Gastrocnemius medialis (tissue), 4 donors: ENCODE measurements around the gene CD300H. TPM values are rescaled to one million over a fixed set of nuclear protein-coding genes. Genes with fewer than 3 reads are reported as not detected.

ENCODE experiments used
- total RNA-seq, 4 donors: library from RNA; depleted of rRNA; stranded (reverse); fragments of >200 nt; gene quantifications; one replicate each; pipeline versions ENCODE4 v1.1.0 to v1.2.3, GENCODE V29; 2016

Gene CD300H
- total RNA-seq, 4 donors from 2014 or later = not detected

Other genes with a start within 250 kb of the CD300H start
- gene KIF19, start 241.3 kb downstream of the CD300H start, total RNA-seq = 1 to 10 TPM in 1 of 4 donors, under 1 TPM in 2, not detected in 1; 0.41 to 1.8 (median 0.62) TPM
- not detected for gene BTBD17, start 205.6 kb downstream of the CD300H start, total RNA-seq
- gene GPR142, start 200.0 kb downstream of the CD300H start, total RNA-seq = not detected
- 100 to 1,000 TPM in 3 of 4 donors, 10 to 100 TPM in 1; 80.4 to 138 (median 127) TPM for gene GPRC5C, start 135.4 kb downstream of the CD300H start, total RNA-seq
- gene CD300A, start 100.9 kb downstream of the CD300H start, total RNA-seq = 1 to 10 TPM in 2 of 4 donors, not detected in 2; 1.4 to 2.5 TPM
- under 1 TPM in 1 of 4 donors, not detected in 3; 0.16 TPM for gene CD300LB, start 36.0 kb downstream of the CD300H start, total RNA-seq
- gene CD300C, start 21.4 kb downstream of the CD300H start, total RNA-seq = under 1 TPM in 1 of 4 donors, not detected in 3; 0.16 TPM
- gene CD300LD, start 24.8 kb upstream of the CD300H start, total RNA-seq = not detected
- under 1 TPM in 2 of 4 donors, not detected in 2; 0.26 to 0.91 TPM for gene CD300E, start 56.2 kb upstream of the CD300H start, total RNA-seq
- gene CD300LF, start 145.4 kb upstream of the CD300H start, total RNA-seq = not detected
- gene RAB37, start 169.7 kb upstream of the CD300H start, total RNA-seq = 1 to 10 TPM in 1 of 4 donors, under 1 TPM in 3; 0.24 to 3.7 (median 0.43) TPM
- 1 to 10 TPM; 3.8 to 5.6 (median 5.5) TPM for gene NHERF1, start 181.1 kb upstream of the CD300H start, total RNA-seq
- gene NAT9, start 208.8 kb upstream of the CD300H start, total RNA-seq = 10 to 100 TPM in 3 of 4 donors, 1 to 10 TPM in 1; 7.7 to 27.4 (median 14.5) TPM